Measurements from ENCODE around the gene LBH.

Gene LBH

GRCh38 chr2:30217644-30218337, 13.5 kb upstream of the LBH start:
- DNase-seq (ENCODE audit: low read depth in 2 of 2): no peak

DNA sequence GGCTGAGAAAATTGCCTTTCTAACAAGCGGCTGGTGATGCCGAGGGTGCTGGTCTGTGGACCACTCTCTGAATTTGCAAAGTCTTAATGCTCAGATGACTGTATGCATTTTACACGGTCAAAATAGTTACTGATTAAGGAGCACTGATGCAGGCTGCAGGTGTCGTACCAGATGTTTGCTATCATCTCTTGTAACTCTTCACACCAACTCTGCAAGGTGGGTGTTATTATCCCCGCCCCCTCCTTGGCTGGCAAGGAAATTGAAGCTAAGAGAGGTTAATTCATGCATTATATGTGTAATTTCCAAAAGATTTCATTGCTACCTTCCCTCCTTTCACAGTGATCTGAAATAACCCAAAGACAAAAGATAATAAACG, 13.0 kb upstream of the LBH start:
- DNase-seq (ENCODE audit: low read depth in 2 of 2): no peak

DNA sequence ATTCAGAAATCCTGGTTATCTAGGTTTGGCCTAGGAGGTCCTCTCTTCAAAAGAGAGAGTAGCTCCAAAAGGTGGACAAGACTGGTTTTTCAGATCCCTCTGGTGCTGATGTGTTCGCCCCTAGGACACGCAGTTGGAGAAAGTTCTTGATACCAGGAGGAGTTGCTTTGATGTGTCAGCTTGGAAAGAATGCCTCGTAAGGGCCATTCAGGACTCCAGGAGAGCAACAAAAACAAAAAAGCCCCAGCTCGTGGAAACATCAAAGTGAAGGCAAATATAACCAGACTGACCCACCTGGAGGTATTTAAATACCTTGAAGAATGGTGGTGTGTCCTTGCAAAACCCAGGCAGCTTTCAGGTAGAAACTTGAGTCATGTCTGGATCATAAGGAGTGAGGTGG, 12.5 kb upstream of the LBH start:
- no peak for DNase-seq (ENCODE audit: low read depth in 2 of 2)

- DNase-seq (ENCODE audit: low read depth in 2 of 2): no peak
These were observed 11.2 kb upstream of the LBH start for GRCh38 chr2:30219886-30220875.

DNA sequence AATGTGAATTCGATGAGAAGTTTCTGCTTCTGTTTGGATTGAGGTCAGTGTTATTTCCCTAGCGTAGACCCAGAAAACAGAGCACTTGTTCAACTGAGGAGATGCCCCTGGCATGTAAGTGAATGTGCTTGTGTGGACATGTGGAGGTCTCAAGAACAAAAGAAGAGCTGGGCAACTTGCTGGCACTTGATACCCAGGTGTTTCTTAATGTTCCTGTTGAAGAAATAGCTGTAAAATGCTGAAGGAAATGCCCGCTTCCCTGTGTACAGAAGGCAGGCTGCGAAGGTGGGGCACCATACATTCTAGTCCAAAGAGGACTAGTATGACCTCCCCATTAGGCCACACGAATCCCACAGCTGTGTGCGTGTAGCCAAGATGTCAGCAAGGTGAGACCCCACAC, 9.8 kb upstream of the LBH start:
- no peak for DNase-seq (ENCODE audit: low read depth in 2 of 2)

- no peak for DNase-seq (ENCODE audit: low read depth in 2 of 2)
These were observed 9.3 kb upstream of the LBH start for GRCh38 chr2:30222031-30222430.

- no peak for DNase-seq (ENCODE audit: low read depth in 2 of 2)
These were observed 8.5 kb upstream of the LBH start for GRCh38 chr2:30222636-30223360.

GRCh38 chr2:30223413-30223874, 7.9 kb upstream of the LBH start:
- no peak for DNase-seq (ENCODE audit: low read depth in 2 of 2)

DNA sequence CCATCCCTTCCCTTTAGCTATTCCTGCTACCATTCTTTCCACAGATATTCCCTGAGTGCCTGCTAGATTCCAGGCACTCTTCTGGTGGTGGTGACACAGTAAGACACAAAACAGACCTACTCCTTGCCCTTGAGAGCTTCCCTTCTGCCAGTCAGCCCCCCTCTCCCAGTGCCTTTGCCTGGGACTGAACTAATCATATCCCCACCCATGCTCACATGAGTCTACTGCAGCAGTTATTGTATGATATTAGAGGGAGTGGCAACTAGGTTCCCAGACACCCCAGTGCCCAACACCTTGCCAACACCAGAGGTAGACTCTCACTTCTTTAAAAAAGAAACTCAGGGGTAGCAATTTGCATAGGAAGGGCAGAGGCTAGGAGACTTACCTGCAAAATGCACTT, 7.2 kb upstream of the LBH start:
- DNase-seq (ENCODE audit: low read depth in 2 of 2): no peak

- no peak for DNase-seq (ENCODE audit: low read depth in 2 of 2)
These were observed 6.1 kb upstream of the LBH start for GRCh38 chr2:30225131-30225762.

DNA sequence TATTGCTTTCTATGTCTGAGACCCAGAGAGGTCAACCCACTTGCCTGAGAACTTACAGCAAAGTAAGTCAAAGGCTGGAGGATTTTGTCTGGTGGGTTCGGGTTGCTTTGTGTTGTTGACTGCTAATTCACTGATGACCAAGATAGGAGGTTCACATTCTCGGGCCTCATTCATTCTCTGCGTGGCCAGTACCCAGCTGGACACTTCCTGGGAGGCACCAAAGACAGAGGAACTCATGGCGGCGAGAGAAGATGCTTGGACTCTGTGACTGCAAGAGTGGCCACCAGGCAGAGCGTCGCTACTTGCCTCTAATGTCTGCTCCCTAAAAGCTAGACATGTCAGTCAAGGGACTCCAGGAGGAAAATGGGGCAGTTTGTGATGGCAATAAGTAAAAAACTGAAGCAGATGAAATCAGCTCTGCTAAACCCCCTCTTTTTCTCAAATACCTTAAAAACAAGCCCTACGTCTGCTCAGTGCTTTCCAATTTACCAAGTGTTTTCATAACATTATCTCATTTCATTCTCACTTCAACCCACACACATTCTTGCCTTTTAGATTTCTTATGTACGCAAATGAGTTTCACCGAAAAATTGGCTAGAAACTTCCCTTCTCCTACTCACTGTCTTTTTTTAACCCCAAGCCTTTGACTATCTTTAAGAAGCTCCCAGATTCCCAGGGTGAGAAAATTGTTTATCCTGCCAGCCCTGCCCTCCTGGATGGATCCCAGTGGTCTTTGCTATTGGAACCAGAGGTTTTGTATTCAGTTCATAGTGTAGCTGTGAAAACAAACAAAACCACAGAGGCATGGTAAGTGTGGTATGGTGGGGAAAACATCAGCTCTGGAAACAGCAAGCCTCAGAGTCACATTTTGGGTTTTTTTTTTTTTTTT, 4.9 kb upstream of the LBH start:
- no peak for DNase-seq (ENCODE audit: low read depth in 2 of 2)

GRCh38 chr2:30229596-30229995, 1.7 kb upstream of the LBH start:
- no peak for DNase-seq (ENCODE audit: low read depth in 2 of 2)

GRCh38 chr2:30230497-30231211, 680 bp upstream of the LBH start:
- no peak for DNase-seq (ENCODE audit: low read depth in 2 of 2)

GRCh38 chr2:30231996-30232800, 864 bp downstream of the LBH start:
- peak; percentile 42 to 59 for DNase-seq (ENCODE audit: low read depth in 2 of 2)

GRCh38 chr2:30232801-30233130, 1.4 kb downstream of the LBH start:
- no peak for DNase-seq (ENCODE audit: low read depth in 2 of 2)

DNA sequence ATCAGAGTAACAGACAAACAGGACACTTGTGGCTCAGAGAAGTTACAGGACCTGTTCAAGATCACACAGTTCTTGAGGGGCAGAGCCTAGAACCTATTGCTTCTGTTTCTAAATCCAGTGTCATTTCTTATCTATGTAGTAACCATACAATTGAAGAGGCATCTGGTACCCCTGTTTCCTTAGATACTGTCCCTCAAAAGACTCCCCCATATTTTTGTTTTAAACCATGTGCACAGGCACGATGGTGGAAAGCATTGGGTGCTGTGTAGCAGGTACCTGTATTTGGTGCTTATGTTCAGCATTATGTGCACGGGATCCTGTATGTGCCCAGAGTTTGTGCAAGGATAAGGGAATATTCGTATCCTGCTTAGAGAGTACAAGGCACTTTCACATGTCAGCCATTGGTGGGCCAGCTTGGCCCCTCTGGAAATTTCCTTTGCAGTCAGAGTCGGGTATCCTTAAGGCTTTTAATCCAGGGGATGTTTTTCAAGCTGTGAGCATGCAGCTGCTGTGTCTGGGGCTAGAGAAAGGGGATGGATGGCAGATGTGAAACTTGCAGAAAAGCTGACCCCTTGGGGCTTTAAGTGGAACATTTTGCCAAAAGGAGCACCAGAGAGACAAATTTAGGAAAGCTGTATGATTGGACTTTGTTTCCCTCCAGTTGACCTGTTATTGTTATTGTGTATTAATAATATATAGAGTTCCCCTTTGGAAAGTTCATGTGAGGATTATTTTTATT, 2.1 kb downstream of the LBH start:
- DNase-seq (ENCODE audit: low read depth in 2 of 2): no peak

DNA sequence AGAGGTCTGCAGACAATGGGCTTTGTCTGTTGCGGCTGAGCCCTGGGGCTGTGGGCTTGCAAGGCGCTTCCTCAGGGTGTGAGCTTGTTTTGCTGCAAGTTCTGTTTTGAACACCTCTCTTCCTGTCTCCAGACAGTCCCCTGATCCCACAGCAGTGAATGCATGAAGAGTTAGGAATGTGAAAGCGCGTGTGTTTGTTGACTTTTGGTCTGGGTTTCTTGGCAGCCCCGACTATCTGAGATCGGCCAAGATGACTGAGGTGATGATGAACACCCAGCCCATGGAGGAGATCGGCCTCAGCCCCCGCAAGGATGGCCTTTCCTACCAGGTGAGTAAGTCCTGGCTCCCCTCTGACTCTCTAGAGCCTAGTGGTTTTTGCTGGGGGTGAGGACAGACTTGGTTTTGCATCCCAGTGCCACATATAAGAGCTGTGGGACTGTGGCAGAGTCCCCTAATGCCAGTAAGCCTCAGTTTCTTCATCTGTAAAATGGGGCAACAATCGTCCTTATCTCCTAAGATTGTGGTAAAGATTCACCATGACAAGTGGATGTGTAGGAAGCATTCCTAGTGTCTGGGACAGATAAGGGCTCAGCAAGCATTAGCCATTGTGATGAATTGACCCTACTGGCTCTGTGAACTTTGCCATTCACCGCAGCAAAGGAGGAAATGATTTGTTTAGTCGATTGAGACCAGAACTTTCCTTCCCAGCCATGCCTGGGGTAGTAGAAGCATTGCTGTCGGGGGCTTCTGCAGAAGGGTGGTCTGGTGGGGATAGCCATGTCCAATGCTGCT, 3.0 kb downstream of the LBH start:
- DNase-seq (ENCODE audit: low read depth in 2 of 2): no peak
